C4-2B (cell line): ENCODE data around the gene SRRD.

Source experiments
- ZFX ChIP-seq: fragments of 450-650 bp; IDR thresholded peaks from 2 replicates; pipeline ENCODE4 v1.6.1; 2017
- TF ChIP-seq, protein P1 (sequence below): fragments of 450-650 bp; conservative IDR thresholded peaks from 2 replicates; pipeline ENCODE4 v1.5.1; 2017; ENCODE audit warnings: mild to moderate bottlenecking

DNA sequence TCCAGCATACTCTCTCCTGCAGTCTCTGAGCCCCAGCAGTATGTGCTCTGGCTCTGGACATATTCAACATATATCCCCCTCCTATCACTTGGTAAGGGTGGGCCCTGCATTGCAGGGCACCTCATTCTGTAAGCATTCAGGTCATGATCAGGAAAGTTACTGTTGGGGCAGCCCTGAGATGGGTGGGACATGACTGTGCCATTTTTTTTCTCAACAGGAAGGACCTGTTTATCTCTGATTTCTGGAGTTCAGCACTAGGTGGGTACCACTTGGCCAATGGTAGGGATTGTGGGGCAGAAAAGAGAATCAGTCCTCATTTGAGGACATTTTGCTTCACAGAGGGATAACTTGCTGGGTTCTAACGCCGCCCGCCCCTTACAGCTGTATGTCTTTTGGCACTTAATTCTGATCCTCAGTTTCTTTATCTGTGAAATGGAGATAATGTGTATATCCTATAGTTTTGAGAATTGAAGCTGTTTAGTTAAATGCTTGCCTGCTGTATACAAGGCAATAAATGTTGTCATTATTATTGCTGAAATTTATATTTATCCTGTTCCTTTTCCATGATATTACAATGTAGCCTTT lies 2.2 kb downstream of the SRRD start:
- TF ChIP-seq, protein P1, sequence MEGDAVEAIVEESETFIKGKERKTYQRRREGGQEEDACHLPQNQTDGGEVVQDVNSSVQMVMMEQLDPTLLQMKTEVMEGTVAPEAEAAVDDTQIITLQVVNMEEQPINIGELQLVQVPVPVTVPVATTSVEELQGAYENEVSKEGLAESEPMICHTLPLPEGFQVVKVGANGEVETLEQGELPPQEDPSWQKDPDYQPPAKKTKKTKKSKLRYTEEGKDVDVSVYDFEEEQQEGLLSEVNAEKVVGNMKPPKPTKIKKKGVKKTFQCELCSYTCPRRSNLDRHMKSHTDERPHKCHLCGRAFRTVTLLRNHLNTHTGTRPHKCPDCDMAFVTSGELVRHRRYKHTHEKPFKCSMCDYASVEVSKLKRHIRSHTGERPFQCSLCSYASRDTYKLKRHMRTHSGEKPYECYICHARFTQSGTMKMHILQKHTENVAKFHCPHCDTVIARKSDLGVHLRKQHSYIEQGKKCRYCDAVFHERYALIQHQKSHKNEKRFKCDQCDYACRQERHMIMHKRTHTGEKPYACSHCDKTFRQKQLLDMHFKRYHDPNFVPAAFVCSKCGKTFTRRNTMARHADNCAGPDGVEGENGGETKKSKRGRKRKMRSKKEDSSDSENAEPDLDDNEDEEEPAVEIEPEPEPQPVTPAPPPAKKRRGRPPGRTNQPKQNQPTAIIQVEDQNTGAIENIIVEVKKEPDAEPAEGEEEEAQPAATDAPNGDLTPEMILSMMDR: no peak
- no peak for TF ChIP-seq ZFX
